ENCODE results near the gene KMT2A. TPM values are rescaled to one million over a fixed set of nuclear protein-coding genes. Genes with fewer than 3 reads are reported as not detected.
A peak's percentile ranks its signal among the peaks of the same experiment; 100 is the strongest.
"Not testable (repeated sequence)": the region's sequence is repeated elsewhere in the genome, so short reads cannot be mapped to it uniquely, and the experiment has no call there.

The KMT2A gene
- total RNA-seq (2014; rRNA removed; shearing (Covaris generic)): 13.2 and 19.1 TPM in 2 replicates

DNA sequence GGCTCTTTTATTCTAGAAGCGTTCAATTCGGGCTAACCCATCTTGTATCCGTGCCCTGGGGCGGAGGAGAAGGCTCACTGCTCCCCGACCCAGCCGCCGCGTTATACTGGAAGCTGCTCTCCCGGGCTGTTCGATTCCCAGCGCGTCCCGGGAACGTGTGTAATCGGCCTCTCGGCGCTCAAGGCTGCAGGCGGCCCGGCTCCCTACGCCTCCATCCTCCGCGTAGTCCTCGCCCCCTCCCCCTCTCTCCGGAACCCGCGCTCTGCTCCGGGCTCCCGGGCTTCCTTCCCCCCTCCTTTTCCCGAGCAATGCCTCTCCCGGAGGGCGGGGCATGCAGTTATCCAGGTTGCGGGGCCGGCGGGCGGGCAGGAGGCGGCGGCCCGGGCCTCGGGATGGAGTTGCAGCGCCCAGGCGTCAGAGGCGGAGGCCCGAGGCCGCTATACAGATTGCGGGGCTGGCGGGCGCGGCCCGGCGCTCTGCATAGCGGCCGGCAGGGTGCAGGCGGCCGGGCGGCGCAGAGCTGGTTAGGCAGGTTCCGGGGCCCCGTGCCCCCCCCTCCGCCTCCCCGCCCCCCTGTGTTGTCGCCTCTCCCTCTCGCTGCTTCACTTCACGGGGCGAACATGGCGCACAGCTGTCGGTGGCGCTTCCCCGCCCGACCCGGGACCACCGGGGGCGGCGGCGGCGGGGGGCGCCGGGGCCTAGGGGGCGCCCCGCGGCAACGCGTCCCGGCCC lies at the start of gene KMT2A:
TSS of gene KMT2A (plus strand) at position 600 of the 732 bp plus-strand sequence. CDS start at position 621, 21 bp downstream.
- DNase-seq (ENCODE audit: low read depth): peak; percentile 96

DNA sequence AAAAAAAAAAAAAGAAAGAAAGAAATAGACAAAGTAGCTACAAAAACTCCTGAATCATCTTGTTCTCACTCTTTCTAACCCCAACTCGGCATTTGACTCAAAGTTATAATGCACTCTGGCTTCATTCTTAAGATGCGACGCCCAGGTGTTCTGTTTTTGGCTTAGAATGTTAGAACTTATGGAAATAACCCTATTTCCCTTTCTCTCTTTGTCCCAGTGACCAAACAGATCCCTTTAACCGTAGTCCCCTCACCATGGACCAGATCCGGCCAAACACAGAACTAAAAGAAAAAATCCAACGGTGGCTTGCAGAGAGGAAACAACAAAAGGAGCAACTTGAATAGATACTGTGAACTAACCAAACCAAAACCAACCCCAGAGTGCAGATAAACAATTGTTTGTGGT lies 40.2 kb upstream of the KMT2A start:
- no peak for DNase-seq (ENCODE audit: low read depth)

DNA sequence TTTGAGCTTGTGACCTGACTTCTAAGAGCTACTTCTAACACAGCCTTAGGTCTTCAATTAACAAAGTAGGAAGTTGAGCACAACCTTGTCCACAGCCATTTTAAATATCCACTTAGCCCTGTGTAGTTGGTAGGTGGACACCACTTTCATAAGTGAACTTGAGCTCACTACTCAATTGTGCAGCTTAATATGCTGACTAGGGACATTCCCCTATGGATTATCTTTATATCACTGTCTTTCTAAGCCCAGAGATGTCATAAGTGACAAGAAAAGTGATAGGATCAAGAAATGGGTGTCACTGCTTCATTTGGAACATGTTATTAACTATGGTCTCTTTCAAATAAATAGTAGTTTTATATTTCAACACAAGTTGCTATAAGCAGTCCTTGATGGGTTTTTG lies 38.8 kb upstream of the KMT2A start:
- DNase-seq (ENCODE audit: low read depth): no peak

DNA sequence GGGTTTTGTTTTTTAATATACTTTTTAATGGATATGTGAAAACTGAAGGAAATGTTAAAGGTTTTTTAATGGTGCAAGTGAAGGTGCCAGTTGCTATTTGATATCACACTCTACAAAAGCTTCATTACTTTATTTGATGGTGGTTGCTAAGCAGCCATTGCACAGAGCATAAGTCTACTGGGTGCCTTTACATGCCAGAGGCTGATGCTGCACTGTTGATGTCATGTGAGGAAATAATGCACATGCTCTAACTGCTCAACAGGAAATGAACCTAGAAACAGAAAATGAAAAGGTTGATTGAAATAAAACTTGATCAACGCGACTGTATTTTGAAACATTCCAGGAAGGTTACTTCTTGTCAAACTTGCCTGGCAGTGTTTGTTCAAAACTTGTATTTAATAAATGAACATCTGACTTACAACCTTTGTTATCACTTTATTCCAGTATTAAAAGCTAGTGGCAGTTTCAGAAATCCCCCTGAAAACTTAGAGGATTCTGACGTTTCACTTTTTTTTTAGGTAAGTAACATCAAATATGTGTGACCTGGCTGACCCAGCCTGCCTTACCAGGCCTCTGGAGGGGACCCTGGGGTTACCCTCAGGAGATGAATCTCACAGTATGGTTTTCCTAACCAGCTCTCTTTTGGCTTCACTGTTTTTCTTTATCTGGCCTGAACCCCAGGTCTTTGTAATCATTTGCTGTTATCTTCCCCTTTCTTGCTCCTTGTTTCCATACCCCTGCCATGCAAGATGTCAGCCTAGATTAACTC lies 37.3 kb upstream of the KMT2A start:
- DNase-seq (ENCODE audit: low read depth): no peak

GRCh38 chr11:118401151-118401879 lies 35.0 kb upstream of the KMT2A start, which contains the start of gene ATP5MG:
ATP5MG (plus strand) TSS chr11:118401606; CDS start chr11:118401666, 60 bp downstream.
- DNase-seq (ENCODE audit: low read depth): peak; percentile 91

GRCh38 chr11:118401880-118402590 lies 34.3 kb upstream of the KMT2A start:
- DNase-seq (ENCODE audit: low read depth): peak; percentile 6

- not testable (repeated sequence) for DNase-seq (ENCODE audit: low read depth)
Measured at GRCh38 chr11:118402594-118402993, 33.7 kb upstream of the KMT2A start.

GRCh38 chr11:118406599-118407166 lies 29.6 kb upstream of the KMT2A start:
- no peak for DNase-seq (ENCODE audit: low read depth)

GRCh38 chr11:118410055-118410745 lies 26.1 kb upstream of the KMT2A start:
- no peak for DNase-seq (ENCODE audit: low read depth)

- DNase-seq (ENCODE audit: low read depth): no peak
Measured at GRCh38 chr11:118411530-118411929, 24.8 kb upstream of the KMT2A start.

DNA sequence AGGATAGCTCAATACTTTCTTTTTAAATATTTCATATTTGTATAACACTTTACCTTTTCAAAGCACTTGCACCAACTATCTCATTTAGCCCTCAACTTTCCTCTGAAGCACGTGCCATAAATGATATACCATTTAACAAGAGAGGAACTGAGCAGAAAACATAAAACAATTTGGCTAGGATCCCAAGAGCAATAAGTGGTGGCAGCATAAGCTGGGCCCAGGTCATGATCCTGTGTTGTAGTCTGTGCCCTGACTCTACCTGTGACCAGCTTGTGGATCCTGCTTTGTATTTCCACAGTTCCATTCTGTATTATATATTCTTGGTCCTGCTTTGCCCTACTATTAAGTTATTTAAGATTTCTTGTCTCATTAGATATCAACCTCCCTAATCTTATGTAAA lies 23.4 kb upstream of the KMT2A start:
- no peak for DNase-seq (ENCODE audit: low read depth)

DNA sequence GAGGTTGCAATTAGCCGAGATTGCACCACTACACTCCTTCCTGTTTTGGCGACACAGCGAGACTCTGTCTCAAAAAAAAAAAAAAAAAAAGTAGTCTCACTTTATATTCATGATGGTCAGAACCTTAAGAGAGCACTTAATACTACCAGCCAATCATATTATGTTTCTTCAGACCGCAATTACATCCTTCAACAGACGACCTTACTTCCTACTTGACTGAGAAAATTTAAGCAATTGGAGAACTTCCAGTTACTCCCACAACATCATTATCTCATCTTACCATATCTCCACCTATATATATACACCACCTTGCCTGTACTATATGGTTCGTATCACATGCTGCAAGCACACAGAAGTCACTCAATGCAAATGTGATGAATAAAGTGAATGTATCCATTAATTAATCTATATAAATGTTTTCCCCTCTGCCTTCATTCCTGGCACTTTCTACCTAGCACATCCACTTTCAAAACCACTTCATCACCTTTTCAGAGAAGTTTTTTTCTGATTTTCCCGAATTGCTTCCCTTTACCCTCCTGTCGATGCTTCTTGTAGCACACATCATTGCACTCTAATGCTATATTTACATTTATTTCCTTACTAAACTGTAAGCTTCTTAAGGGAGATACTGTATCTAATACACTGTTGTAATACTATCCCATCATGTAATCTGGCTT lies 21.1 kb upstream of the KMT2A start:
- no peak for DNase-seq (ENCODE audit: low read depth)

DNA sequence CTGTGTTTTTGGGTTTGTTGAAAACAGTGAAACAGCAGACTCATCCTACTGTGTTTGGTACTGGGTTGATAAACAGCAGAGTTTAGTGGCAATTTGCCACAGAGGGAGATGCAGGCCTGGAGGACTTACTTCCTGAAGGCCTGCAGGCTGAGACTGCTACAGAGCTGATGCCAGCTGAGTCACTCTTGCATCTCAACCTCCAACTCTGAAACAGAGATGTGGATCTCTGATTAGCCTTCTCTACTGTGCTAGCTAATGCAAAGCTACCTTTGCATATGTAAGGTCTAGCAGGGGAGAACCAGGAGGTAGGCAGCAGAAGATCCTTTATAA lies 20.6 kb upstream of the KMT2A start:
- DNase-seq (ENCODE audit: low read depth): peak; percentile 90

- not testable (repeated sequence) for DNase-seq (ENCODE audit: low read depth)
Measured at GRCh38 chr11:118416900-118417299, 19.4 kb upstream of the KMT2A start.

DNA sequence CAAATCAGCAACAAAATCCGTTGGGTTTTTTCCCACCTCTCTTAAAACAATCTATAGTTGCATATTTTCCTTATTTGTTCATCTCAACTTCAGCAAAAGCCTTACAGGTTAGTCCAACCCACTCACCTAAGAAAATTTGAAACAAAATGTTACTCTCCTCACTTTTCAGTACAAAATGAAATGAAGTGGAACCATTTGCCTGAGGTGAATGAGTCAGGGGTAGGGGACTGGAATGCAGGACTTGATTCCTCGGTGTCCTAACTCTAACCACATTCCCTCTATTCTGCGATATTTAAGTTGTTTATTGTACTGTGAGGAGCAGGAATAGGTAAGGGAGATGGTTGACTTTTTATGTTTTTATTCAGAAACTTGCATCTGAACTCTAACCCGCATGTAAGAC lies 18.5 kb upstream of the KMT2A start:
- DNase-seq (ENCODE audit: low read depth): peak; percentile 48

GRCh38 chr11:118418766-118419165 lies 17.5 kb upstream of the KMT2A start:
- DNase-seq (ENCODE audit: low read depth): no peak

- DNase-seq (ENCODE audit: low read depth): no peak
Measured at GRCh38 chr11:118427707-118428106, 8.6 kb upstream of the KMT2A start.

GRCh38 chr11:118430956-118431355 lies 5.3 kb upstream of the KMT2A start:
- no peak for DNase-seq (ENCODE audit: low read depth)

GRCh38 chr11:118434123-118434552 lies 2.2 kb upstream of the KMT2A start:
- no peak for DNase-seq (ENCODE audit: low read depth)

Data from Daoy (cell line).